ENCODE data around the gene TTC22.

- TF ChIP-seq EP300 (IDR thresholded peaks at IDR 0.05) (no peak), CTCF (IDR thresholded peaks at IDR 0.05) (no peak), POLR2AphosphoS5 (IDR thresholded peaks at IDR 0.05) (no peak)
These were observed 50.5 kb downstream of the TTC22 start for GRCh38 chr1:54750596-54750995.

Data from esophagus muscularis mucosa (tissue), 4 donors.